Frontal cortex (tissue), 4 donors: Measurements from ENCODE around the gene GLIPR2. TPM values are rescaled to one million over a fixed set of nuclear protein-coding genes. Genes with fewer than 3 reads are reported as not detected.
"Not testable (repeated sequence)": the region's sequence is repeated elsewhere in the genome, so short reads cannot be mapped to it uniquely, and the experiment has no call there.

Source experiments
- DNase-seq, 2 donors: peaks; one replicate each; pipeline ENCODE4 v3.0.0; 2012; ENCODE audit warnings: low spot score in 2 of 2
- FAIRE-seq: peaks from 2 replicates; lab custom pipeline; 2012; peaks lifted over from hg19 to GRCh38; lab: Jason Lieb, UNC
- total RNA-seq: library from RNA; depleted of rRNA; stranded (reverse); fragments of >200 nt; gene quantifications from one replicate; pipeline ENCODE4 v1.2.3, GENCODE V29; 2014
- donor health status: control.
- donor health status: control.
- donor health status: control.

The GLIPR2 gene
- total RNA-seq, 1 donor from 2014 or later = 8.6 TPM

GRCh38 chr9:36120705-36121104, 15.8 kb upstream of the GLIPR2 start:
- FAIRE-seq = no peak
- DNase-seq = no peak

DNA sequence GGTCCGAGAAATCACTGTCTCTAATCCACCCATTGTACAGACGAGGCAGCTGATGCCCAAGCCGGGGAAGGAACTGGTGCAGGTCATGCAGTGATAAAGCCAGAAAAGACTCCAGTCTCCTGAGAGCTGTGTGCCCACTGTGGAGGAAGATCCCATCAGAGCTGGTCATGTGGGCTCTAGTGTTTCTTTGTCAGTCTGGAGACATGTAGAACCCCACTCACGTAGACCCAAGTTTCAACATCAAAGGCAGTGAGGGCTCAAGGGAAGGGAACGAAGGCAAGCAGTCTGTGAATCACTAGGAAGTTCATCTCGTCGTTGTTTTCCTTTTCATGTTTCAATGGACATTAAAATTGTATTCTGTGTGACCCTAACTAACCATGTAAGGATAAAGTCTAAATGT, 14.6 kb upstream of the GLIPR2 start:
- DNase-seq (no peak), FAIRE-seq (no peak)

- no peak for DNase-seq
- FAIRE-seq = no peak
Measured at GRCh38 chr9:36123515-36123914, 13.0 kb upstream of the GLIPR2 start.

DNA sequence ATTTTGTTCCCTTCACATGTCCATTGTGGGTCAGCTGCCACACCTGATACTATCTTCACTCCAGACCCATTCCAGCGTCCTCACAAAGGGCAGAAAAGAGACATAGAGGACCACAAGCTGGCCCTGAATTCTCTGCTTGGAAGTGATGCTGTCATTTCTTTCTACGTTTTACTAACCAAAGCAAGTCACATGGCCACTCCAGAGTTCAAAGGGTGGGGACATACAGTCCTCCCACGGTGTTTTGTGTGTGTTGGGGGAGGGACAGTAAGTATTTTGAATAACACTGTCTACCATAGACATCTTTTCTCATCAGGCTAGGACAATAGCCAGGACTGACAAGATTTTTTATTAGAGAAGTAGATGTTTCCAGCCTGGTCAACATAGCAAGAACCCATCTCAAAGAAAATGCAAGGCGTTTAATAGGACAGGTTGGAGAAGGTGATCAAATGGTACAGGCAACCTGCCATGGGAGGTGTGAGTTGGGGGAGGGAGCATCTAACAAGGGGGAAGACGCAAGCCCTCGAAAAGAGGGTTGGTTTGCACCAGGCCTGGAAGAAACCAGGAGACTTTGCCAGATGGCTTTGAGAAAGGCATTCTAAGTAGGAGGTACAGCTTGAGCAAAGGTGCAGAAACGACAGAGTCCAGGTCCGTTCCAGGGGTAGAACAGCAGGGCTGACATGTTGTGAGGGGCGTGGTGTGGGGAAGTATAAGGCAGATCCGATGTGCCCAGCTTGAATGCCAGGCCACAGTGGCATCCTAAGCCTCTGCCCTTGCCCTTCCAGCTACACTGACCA, 11.3 kb upstream of the GLIPR2 start:
- DNase-seq (no peak), FAIRE-seq (no peak)

DNA sequence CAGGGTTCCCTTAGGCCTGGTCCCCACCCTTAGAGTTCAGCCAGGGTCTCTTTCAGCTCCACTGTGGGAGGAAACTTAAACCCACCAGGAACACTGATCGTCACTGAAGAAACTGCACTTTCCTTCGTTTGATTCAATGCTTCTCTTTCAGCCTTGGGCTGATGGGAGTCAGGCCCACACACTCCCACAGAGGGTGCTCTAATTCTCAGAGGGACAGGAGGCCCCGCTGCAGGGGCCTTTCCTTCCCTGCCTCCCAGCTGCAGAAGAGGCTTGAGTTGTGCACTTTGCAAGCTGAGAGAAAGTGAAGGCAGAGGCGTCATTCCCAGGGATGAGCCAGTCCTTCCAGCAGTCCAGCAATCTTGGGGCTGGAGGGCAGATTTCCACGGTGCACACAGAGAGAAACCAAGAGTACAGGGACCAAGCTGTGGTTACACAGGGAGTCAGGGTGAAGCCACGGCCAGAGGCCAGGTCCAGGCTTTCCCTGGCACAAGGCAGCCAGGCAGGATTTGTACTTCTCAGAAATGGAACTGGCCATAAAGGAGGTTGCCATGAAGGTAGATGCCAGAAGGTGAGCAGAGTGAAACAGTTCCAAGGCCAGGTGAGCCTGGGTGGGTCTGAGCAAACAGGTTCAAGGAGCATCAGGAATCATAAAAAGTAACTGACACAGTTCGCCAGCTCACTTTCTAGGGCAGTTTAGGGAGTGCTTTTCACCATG, 10.4 kb upstream of the GLIPR2 start:
- no peak for FAIRE-seq

GRCh38 chr9:36127652-36128244, 8.8 kb upstream of the GLIPR2 start:
- DNase-seq (no peak), FAIRE-seq (no peak)

More for the DNA sequence above, 10.4 kb upstream of the GLIPR2 start:
- no peak for DNase-seq

- FAIRE-seq = no peak
- no peak for DNase-seq
Measured at GRCh38 chr9:36128349-36128748, 8.2 kb upstream of the GLIPR2 start.

- no peak for FAIRE-seq
- no peak for DNase-seq
Measured at GRCh38 chr9:36129139-36129538, 7.4 kb upstream of the GLIPR2 start.

- not testable (repeated sequence) for FAIRE-seq, DNase-seq
Measured at GRCh38 chr9:36131666-36132065, 4.9 kb upstream of the GLIPR2 start.

DNA sequence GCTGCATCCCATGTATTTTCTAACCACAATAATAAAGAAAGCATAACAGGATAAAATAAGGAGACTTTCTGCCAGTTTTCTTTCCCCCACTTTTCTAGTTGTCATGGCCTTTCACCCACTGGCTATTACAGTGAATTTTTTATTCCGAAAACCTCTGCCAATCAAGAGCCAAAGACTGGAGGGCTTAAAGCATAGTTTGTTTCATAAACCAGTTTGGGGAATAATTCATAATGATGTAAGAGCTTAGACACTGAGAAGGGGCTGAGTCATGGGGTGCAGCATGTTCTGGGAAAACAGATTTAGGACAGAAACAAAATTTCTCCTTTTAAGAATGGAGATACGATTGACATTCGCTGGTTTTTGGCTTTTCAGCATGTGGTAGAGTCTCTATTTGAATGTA, 4.4 kb upstream of the GLIPR2 start:
- DNase-seq (no peak), FAIRE-seq (no peak)

DNA sequence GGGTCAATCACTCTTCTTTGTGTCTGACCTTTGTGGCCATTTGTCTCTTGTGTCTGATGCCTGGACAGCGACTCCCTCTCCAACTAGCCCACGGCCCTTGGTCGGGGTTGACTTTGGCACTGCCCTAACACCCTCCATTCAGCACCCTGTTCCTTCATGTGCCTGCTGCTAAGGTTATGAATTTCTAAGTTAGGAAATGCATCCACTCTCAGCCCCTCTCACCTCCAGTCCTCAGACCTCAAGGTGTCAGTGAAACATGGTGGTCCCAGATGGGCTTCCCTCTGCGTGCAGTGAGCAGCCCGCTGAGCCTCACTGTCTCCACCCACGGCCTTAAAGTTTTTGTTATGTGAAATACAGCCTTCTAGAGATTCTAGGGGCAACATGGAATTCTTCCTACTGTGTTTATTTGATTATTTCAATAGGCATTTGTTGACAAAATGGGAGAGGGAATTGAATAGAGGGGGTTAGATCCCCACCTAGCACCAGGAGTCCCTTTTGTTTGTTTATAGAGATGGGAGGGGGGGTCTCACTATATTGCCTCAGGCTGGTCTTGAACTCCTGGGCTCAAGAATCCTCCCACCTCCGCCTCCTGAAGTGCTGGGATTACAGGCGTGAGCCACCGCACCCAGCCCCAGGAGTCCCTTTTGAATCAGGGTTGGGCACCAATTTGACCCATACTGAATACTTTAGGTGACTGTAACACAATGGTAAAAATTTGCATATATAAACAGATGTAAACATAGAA, 1.6 kb upstream of the GLIPR2 start:
- no peak for FAIRE-seq
- DNase-seq = no peak

- no peak for DNase-seq
- FAIRE-seq = no peak
Measured at GRCh38 chr9:36135741-36136271, 727 bp upstream of the GLIPR2 start.

DNA sequence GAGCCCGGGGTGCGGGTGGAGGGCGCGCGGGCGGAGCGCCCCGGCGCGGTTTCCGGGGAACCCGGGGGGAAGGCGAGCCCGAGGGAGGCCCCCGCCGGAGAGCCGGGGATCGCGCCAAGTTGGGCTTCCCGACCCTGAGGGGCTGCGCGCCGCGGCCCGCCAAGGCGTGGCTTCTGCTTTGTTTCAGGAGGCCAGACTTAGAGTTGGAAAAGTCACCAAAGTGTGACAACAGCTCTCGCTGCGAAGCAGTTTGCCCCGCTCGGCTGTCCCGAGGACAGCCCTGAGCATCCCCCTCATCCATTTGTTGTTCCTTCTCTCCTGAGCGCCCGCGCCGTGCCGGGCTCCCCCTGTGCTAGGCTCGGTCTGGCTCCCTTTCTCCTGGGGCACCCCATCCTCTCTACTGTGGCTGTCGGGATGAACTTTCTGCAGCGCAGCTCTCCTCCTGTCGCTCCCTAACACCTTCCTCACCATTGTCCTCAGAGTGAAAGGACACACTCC, 410 bp downstream of the GLIPR2 start:
- no peak for DNase-seq

DNA sequence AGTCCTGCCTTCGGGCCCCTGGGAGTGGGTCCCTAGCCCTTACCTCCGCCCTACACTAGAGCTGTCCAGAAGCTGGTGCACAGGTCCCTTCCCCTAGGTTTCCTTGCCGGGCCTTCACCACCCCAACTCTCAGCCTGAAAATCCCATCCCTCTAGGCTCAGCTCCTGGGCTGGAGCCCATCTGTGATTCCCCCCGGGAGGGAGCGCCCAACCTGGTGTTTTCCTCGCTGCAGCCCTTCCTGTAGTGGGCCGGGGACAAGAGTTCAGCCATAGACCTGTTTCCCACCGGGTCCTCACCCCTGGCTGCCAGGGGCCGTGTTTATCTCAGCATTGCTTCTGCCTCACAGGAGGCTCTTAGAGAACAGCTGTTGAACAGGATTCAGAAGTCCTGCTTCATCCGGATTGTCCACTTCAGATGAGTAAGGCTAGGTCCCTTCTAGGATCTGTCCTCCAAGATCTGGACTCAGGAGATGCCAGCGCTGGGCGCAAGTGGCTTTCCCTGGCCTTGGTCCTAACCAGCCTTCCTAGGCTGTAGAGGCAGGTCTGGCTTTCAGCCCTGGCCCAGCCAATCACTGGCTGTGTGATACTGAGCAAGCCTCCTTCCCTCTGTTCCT, 965 bp downstream of the GLIPR2 start:
- FAIRE-seq = no peak
- DNase-seq = no peak

More for the DNA sequence above, 410 bp downstream of the GLIPR2 start:
- no peak for FAIRE-seq

DNA sequence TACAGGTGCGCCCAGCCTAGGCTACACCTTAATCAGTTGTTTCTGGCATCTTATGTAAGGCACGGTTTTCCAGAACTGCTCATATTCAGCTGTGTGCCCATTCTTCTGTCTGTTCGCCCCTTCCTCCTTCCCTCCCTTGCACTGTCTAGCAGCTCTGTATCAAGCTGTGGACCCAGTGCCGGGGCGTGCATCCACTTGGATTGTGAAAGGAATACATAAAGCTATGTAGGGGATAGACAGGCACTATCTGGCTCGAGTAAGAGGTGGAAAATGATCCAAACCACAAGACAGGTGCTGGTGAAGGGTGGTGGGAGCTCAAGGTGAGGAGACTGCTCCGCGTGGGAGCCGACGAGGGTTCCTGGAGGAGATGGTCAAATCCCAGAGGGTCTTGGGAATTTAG, 2.0 kb downstream of the GLIPR2 start:
- no peak for FAIRE-seq
- DNase-seq = no peak

DNA sequence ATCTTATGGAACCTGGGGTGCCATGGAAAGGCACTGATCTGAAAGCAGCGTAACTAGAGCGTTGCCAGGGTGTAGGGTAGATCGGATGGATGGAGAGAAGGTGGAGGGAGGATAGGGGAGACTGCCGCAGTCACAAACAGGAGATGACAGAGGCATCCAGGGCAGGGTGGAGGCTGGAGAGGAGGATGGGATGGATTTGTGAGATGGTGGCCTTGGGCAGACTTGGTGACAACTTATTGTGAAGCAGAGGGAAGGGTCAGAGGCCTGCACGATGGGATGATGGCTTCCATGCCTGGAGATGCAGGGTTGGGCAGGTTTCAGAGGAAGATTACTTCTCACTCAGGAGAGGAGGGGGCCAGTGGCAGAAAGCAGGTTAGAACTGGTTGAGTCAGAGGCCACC, 2.4 kb downstream of the GLIPR2 start:
- DNase-seq = no peak
- FAIRE-seq = no peak

DNA sequence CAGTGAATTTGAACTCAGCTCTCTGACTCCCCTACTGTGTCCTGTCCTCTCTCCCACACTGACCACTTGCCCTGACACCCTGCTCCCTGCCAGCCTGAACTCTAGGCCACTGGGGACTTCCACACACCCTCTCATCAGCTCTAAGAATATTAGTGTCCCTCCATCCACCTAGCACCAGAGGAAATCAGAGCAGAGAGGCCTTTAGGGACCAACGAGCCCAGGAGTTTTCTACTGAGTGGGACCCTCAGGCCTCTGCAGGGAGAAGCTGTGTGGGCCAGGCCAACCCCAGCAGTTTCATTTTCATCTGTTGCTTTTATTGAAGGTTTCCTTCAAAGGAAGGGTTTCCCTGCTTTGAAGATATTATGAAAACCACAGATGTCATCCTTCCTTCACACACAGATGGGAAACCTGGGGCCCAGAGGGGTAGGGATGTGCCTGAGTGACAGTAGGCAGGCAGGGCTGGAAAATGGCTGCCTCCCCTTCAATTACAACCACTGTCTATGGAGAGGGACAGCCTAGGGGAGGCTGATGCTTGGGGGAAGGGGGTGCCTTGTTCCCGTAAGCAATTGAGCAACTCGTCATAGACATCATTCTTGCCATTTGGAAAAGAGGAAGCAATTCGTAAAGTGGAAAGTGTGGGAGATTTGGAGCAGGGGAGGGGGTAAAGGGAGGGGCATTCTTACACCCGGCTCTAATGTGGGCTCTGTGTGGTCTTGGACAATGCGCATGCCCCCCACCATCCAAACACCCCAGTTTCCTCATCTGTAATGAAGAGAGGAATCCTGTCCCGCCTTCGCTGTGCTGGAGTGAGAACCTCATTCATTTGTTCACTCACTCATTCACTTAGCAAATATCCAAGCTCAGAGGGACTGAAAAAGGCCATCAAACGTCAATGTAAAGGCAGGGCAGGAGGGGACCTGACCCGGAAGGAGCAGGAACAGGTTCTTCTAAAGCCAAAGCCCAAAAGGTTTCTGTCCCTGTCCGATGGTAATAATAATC, 3.9 kb downstream of the GLIPR2 start:
- FAIRE-seq (no peak), DNase-seq (no peak)

DNA sequence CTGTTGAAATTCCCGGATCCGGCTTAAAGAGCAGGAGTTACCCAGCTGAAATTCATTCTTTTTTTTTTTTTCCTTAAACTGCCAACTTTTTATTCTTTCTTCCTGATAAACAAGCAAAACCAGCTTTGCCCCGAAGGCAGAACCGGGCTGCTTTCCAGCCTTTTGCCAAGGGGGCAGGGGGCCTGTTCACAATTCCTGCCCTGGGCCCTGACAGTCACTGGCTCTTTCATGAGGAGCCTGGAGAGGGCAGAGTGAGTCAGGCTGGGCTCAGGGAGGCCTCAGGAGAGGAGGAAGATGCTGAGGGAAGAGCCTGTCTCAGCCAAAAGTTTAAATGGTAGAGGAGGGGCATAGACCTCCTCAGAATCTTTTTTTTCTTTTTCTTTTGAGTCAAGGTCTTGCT, 4.8 kb downstream of the GLIPR2 start:
- FAIRE-seq (no peak), DNase-seq (no peak)
